ENCODE results near the gene C18orf54. TPM values are rescaled to one million over a fixed set of nuclear protein-coding genes. Genes with fewer than 3 reads are reported as not detected.

The C18orf54 gene
- total and polyA plus RNA-seq, 2 donors = 2.1 to 3.5 TPM

GRCh38 chr18:54335638-54336173 is 22.0 kb upstream of the C18orf54 start:
- Histone ChIP-seq H3K36me3 (ENCODE audit: control insufficient read depth in 2 of 2, insufficient read depth in 2 of 2, low read length in 1 of 2) (no peaks in the 10 kb centered on the region), H3K27me3 (ENCODE audit: control insufficient read depth in 2 of 2, insufficient read depth in 1 of 2, low read length in 1 of 2) (no peaks in the 10 kb centered on the region), H3K27ac (ENCODE audit: low read depth in 1 of 2, low read length in 1 of 2) (no peak overlapping the region), H3K4me1 (ENCODE audit: control insufficient read depth in 2 of 2, insufficient read depth in 2 of 2, low read length in 2 of 2) (no peaks in the 10 kb centered on the region), H3K9me3 (ENCODE audit: control insufficient read depth in 2 of 2, insufficient read depth in 1 of 2, low read length in 1 of 2) (no peaks in the 10 kb centered on the region), H3K4me3 (ENCODE audit: low read length in 2 of 2) (no peak overlapping the region)
- no peak for DNase-seq (ENCODE audit: low read depth in 6 of 9, low spot score in 9 of 9)
- WGBS = 95% methylated on average over 2 of the region's 2 CpGs

GRCh38 chr18:54338230-54338629 is 19.5 kb upstream of the C18orf54 start:
- H3K27ac ChIP-seq (ENCODE audit: low read depth in 1 of 2, low read length in 1 of 2) = no peak overlapping the region
- WGBS = 96% methylated on average over 4 of the region's 4 CpGs
- no peak for DNase-seq (ENCODE audit: low read depth in 6 of 9, low spot score in 9 of 9)
- H3K4me3 ChIP-seq (ENCODE audit: low read length in 2 of 2) = no peak overlapping the region
- no peaks in the 10 kb centered on the region for H3K27me3 ChIP-seq (ENCODE audit: control insufficient read depth in 2 of 2, insufficient read depth in 1 of 2, low read length in 1 of 2)
- H3K4me1 ChIP-seq (ENCODE audit: control insufficient read depth in 2 of 2, insufficient read depth in 2 of 2, low read length in 2 of 2) = no peaks in the 10 kb centered on the region
- no peaks in the 10 kb centered on the region for H3K9me3 ChIP-seq (ENCODE audit: control insufficient read depth in 2 of 2, insufficient read depth in 1 of 2, low read length in 1 of 2)
- H3K36me3 ChIP-seq (ENCODE audit: control insufficient read depth in 2 of 2, insufficient read depth in 2 of 2, low read length in 1 of 2) = no peaks in the 10 kb centered on the region

DNA sequence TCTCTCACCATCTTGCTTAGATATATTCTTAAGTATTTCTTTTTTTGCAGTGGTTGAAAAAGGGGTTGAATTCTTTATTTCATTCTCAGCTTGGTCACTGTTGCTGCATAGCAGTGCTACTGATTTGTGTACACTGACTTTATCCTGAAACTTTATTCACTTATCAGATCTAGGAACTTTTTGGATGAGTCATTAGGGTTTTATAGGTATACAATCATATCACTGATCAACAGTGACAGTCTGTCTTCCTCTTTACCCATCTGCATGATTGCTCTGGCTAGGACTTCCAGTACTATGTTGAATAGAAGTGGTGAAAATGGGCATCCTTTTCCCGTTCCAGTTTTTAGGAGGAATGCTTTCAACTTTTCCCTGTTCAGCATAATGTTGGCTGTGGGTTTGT is 6.5 kb upstream of the C18orf54 start:
- no peak overlapping the region for H3K4me3 ChIP-seq (ENCODE audit: low read length in 2 of 2)
- no peaks in the 10 kb centered on the region for H3K36me3 ChIP-seq (ENCODE audit: control insufficient read depth in 2 of 2, insufficient read depth in 2 of 2, low read length in 1 of 2)
- no peak overlapping the region for H3K27ac ChIP-seq (ENCODE audit: low read depth in 1 of 2, low read length in 1 of 2)
- 96% methylated on average over 1 of the region's 1 CpG for WGBS
- no peaks in the 10 kb centered on the region for H3K9me3 ChIP-seq (ENCODE audit: control insufficient read depth in 2 of 2, insufficient read depth in 1 of 2, low read length in 1 of 2)
- H3K4me1 ChIP-seq (ENCODE audit: control insufficient read depth in 2 of 2, insufficient read depth in 2 of 2, low read length in 2 of 2) = no peaks in the 10 kb centered on the region
- no peaks in the 10 kb centered on the region for H3K27me3 ChIP-seq (ENCODE audit: control insufficient read depth in 2 of 2, insufficient read depth in 1 of 2, low read length in 1 of 2)
- no peak for DNase-seq (ENCODE audit: low read depth in 6 of 9, low spot score in 9 of 9)

- no peaks in the 10 kb centered on the region for H3K9me3 ChIP-seq (ENCODE audit: control insufficient read depth in 2 of 2, insufficient read depth in 1 of 2, low read length in 1 of 2)
- peak in 4 of 9 donors; percentile 13 to 26 (median 22) for DNase-seq (ENCODE audit: low read depth in 6 of 9, low spot score in 9 of 9)
- no peaks in the 10 kb centered on the region for H3K27me3 ChIP-seq (ENCODE audit: control insufficient read depth in 2 of 2, insufficient read depth in 1 of 2, low read length in 1 of 2)
- H3K4me1 ChIP-seq (ENCODE audit: control insufficient read depth in 2 of 2, insufficient read depth in 2 of 2, low read length in 2 of 2) = peaks cover 7 to 8% of the 10 kb centered on the region in 2 donors
- peak overlapping the region; percentile 78 to 86 for H3K4me3 ChIP-seq (ENCODE audit: low read length in 2 of 2)
- H3K36me3 ChIP-seq (ENCODE audit: control insufficient read depth in 2 of 2, insufficient read depth in 2 of 2, low read length in 1 of 2) = peaks cover 0 to 5% of the 10 kb centered on the region in 2 donors
- peak overlapping the region; percentile 68 to 93 for H3K27ac ChIP-seq (ENCODE audit: low read depth in 1 of 2, low read length in 1 of 2)
- 2% methylated on average over 15 of the region's 15 CpGs for WGBS
These were observed 535 bp upstream of the C18orf54 start for GRCh38 chr18:54357082-54357659.

DNA sequence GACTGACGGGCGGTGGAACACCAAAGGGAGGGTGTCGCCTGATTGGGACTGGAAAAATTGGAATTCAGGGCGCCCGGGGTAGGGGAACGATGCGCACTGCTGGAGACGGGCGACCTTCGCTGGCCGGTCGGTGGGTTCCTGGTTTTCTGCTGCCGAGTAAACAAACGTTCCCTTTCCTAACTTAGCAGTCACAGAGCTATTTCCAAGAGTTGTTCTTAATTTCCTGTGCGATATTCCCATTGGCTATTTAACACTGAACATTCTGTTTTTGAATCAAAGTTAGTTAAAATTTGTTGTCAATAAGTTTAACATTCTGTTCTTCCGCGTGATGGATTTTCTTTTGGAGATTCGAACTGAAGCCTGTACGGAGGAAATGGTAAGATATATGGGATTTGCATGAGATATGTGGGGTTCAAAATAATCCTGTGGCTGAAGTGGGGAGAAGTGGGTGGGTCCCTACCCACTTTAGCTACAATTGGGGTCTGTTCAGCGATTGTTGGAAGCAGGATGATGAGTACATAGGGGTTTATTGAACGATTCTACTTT is 862 bp downstream of the C18orf54 start:
- H3K4me1 ChIP-seq (ENCODE audit: control insufficient read depth in 2 of 2, insufficient read depth in 2 of 2, low read length in 2 of 2) = peaks cover 7 to 8% of the 10 kb centered on the region in 2 donors
- peak in 4 of 9 donors; percentile 1 to 15 (median 7) for DNase-seq (ENCODE audit: low read depth in 6 of 9, low spot score in 9 of 9)
- WGBS = 3% methylated on average over 21 of the region's 21 CpGs
- H3K9me3 ChIP-seq (ENCODE audit: control insufficient read depth in 2 of 2, insufficient read depth in 1 of 2, low read length in 1 of 2) = no peaks in the 10 kb centered on the region
- peaks cover 0 to 6% of the 10 kb centered on the region in 2 donors for H3K36me3 ChIP-seq (ENCODE audit: control insufficient read depth in 2 of 2, insufficient read depth in 2 of 2, low read length in 1 of 2)
- no peaks in the 10 kb centered on the region for H3K27me3 ChIP-seq (ENCODE audit: control insufficient read depth in 2 of 2, insufficient read depth in 1 of 2, low read length in 1 of 2)
- peak overlapping the region; percentile 83 to 93 for H3K27ac ChIP-seq (ENCODE audit: low read depth in 1 of 2, low read length in 1 of 2)
- H3K4me3 ChIP-seq (ENCODE audit: low read length in 2 of 2) = peak overlapping the region; percentile 78 to 86

- H3K9me3 ChIP-seq (ENCODE audit: control insufficient read depth in 2 of 2, insufficient read depth in 1 of 2, low read length in 1 of 2) = no peaks in the 10 kb centered on the region
- H3K27me3 ChIP-seq (ENCODE audit: control insufficient read depth in 2 of 2, insufficient read depth in 1 of 2, low read length in 1 of 2) = no peaks in the 10 kb centered on the region
- no peak overlapping the region for H3K4me3 ChIP-seq (ENCODE audit: low read length in 2 of 2)
- 94% methylated on average over 6 of the region's 6 CpGs for WGBS
- DNase-seq (ENCODE audit: low read depth in 6 of 9, low spot score in 9 of 9) = no peak
- peaks cover 0 to 6% of the 10 kb centered on the region in 2 donors for H3K36me3 ChIP-seq (ENCODE audit: control insufficient read depth in 2 of 2, insufficient read depth in 2 of 2, low read length in 1 of 2)
- peaks cover 7 to 8% of the 10 kb centered on the region in 2 donors for H3K4me1 ChIP-seq (ENCODE audit: control insufficient read depth in 2 of 2, insufficient read depth in 2 of 2, low read length in 2 of 2)
- no peak overlapping the region for H3K27ac ChIP-seq (ENCODE audit: low read depth in 1 of 2, low read length in 1 of 2)
These were observed 1.5 kb downstream of the C18orf54 start for GRCh38 chr18:54359233-54359632.

- Histone ChIP-seq H3K27ac (ENCODE audit: low read depth in 1 of 2, low read length in 1 of 2) (no peak overlapping the region), H3K27me3 (ENCODE audit: control insufficient read depth in 2 of 2, insufficient read depth in 1 of 2, low read length in 1 of 2) (no peaks in the 10 kb centered on the region), H3K36me3 (ENCODE audit: control insufficient read depth in 2 of 2, insufficient read depth in 2 of 2, low read length in 1 of 2) (peaks cover 0 to 6% of the 10 kb centered on the region in 2 donors), H3K4me3 (ENCODE audit: low read length in 2 of 2) (no peak overlapping the region), H3K4me1 (ENCODE audit: control insufficient read depth in 2 of 2, insufficient read depth in 2 of 2, low read length in 2 of 2) (peaks cover 7 to 8% of the 10 kb centered on the region in 2 donors), H3K9me3 (ENCODE audit: control insufficient read depth in 2 of 2, insufficient read depth in 1 of 2, low read length in 1 of 2) (no peaks in the 10 kb centered on the region)
- DNase-seq (ENCODE audit: low read depth in 6 of 9, low spot score in 9 of 9) = no peak
- WGBS = 93% methylated on average over 3 of the region's 3 CpGs
These were observed 2.7 kb downstream of the C18orf54 start for GRCh38 chr18:54360406-54360805.

GRCh38 chr18:54378057-54378456 is 20.4 kb downstream of the C18orf54 start:
- no peaks in the 10 kb centered on the region for H3K4me1 ChIP-seq (ENCODE audit: control insufficient read depth in 2 of 2, insufficient read depth in 2 of 2, low read length in 2 of 2)
- H3K27ac ChIP-seq (ENCODE audit: low read depth in 1 of 2, low read length in 1 of 2) = no peak overlapping the region
- H3K27me3 ChIP-seq (ENCODE audit: control insufficient read depth in 2 of 2, insufficient read depth in 1 of 2, low read length in 1 of 2) = no peaks in the 10 kb centered on the region
- 98% methylated on average over 4 of the region's 4 CpGs for WGBS
- H3K9me3 ChIP-seq (ENCODE audit: control insufficient read depth in 2 of 2, insufficient read depth in 1 of 2, low read length in 1 of 2) = no peaks in the 10 kb centered on the region
- H3K4me3 ChIP-seq (ENCODE audit: low read length in 2 of 2) = no peak overlapping the region
- H3K36me3 ChIP-seq (ENCODE audit: control insufficient read depth in 2 of 2, insufficient read depth in 2 of 2, low read length in 1 of 2) = no peaks in the 10 kb centered on the region
- no peak for DNase-seq (ENCODE audit: low read depth in 6 of 9, low spot score in 9 of 9)

- Histone ChIP-seq H3K9me3 (ENCODE audit: control insufficient read depth in 2 of 2, insufficient read depth in 1 of 2, low read length in 1 of 2) (no peaks in the 10 kb centered on the region), H3K36me3 (ENCODE audit: control insufficient read depth in 2 of 2, insufficient read depth in 2 of 2, low read length in 1 of 2) (no peaks in the 10 kb centered on the region), H3K27me3 (ENCODE audit: control insufficient read depth in 2 of 2, insufficient read depth in 1 of 2, low read length in 1 of 2) (no peaks in the 10 kb centered on the region), H3K4me1 (ENCODE audit: control insufficient read depth in 2 of 2, insufficient read depth in 2 of 2, low read length in 2 of 2) (no peaks in the 10 kb centered on the region), H3K4me3 (ENCODE audit: low read length in 2 of 2) (no peak overlapping the region), H3K27ac (ENCODE audit: low read depth in 1 of 2, low read length in 1 of 2) (no peak overlapping the region)
- WGBS = 96% methylated on average over 2 of the region's 2 CpGs
- DNase-seq (ENCODE audit: low read depth in 6 of 9, low spot score in 9 of 9) = no peak
These were observed 23.9 kb downstream of the C18orf54 start for GRCh38 chr18:54381640-54382039.
